ENCODE results near the gene C6orf89. TPM values are rescaled to one million over a fixed set of nuclear protein-coding genes. Genes with fewer than 3 reads are reported as not detected.

Gene C6orf89
- total RNA-seq, 1 experiment from 2014 or later: 32.9 TPM

- ChIA-PET POLR2A (no interaction called here), CTCF (interaction anchor here (1.2 kb wide), 1 partner anchor 211 kb away, joined by 3 read pairs; no protein-coding TSS in a partner anchor), RAD21 (ENCODE audit: low non-redundant PET in 1 of 2, low total read pairs in 2 of 2, uncharacterized antibody in 2 of 2, unreplicated experiment in 2 of 2) (no interaction called here)
- no peaks in the 10 kb centered on the region for H3K9me3 ChIP-seq (ENCODE audit: control insufficient read depth in 1 of 2, insufficient read depth in 1 of 2, low read depth in 1 of 2, low read length in 2 of 2)
- peaks cover 43% of the 10 kb centered on the region for H3K79me2 ChIP-seq (ENCODE audit: insufficient read depth, low read length)
- no peak overlapping the region for H2AFZ ChIP-seq (ENCODE audit: low read depth, low read length, poor library complexity, severe bottlenecking)
- intact Hi-C loops (cut with micrococcal nuclease): no loop called here
- no peak overlapping the region for H3K4me2 ChIP-seq (ENCODE audit: low read length)
- TF ChIP-seq EZH2 (IDR thresholded peaks at IDR 0.05) (no peak), ATF3 (IDR thresholded peaks at IDR 0.05) (no peak), REST (IDR thresholded peaks at IDR 0.05; ENCODE audit: low read depth) (no peak), EZH2phosphoT487 (IDR thresholded peaks at IDR 0.05; ENCODE audit: borderline replicate concordance) (no peak), POLR2AphosphoS5 (IDR thresholded peaks at IDR 0.05; ENCODE audit: low read depth, low read length) (no peak), TCF7L2 (IDR thresholded peaks at IDR 0.05; ENCODE audit: borderline replicate concordance, extremely low read depth, insufficient read depth, insufficient read length) (no peak), ZFX (IDR thresholded peaks at IDR 0.05) (no peak), FOSL1 (IDR thresholded peaks at IDR 0.05; ENCODE audit: low read depth) (no peak), CBX3 (IDR thresholded peaks at IDR 0.05; ENCODE audit: low read depth) (no peak), SRF (IDR thresholded peaks at IDR 0.05; ENCODE audit: low read depth) (no peak), RAD21 (IDR thresholded peaks at IDR 0.05; ENCODE audit: low read depth) (no peak), SIN3A (IDR thresholded peaks at IDR 0.05; ENCODE audit: low read depth) (no peak), EGR1 (IDR thresholded peaks at IDR 0.05; ENCODE audit: low read depth) (no peak), ZBTB33 (IDR thresholded peaks at IDR 0.05; ENCODE audit: extremely low read depth, insufficient replicate concordance, low read length) (no peak), CEBPB (IDR thresholded peaks at IDR 0.05; ENCODE audit: low read depth) (no peak), ELF1 (IDR thresholded peaks at IDR 0.05; ENCODE audit: borderline replicate concordance, low read depth) (no peak), CTCF (IDR thresholded peaks at IDR 0.05 in 2 of 3, conservative IDR thresholded peaks at IDR 0.05 in 1 of 3; ENCODE audit: borderline replicate concordance in 1 of 3, insufficient read depth in 1 of 3, low read depth in 2 of 3, low read length in 2 of 3) (no peak), ZNF274 (IDR thresholded peaks at IDR 0.05; ENCODE audit: low read depth, low read length) (no peak), SP1 (IDR thresholded peaks at IDR 0.05; ENCODE audit: low read depth) (no peak), POLR2A (IDR thresholded peaks at IDR 0.05; ENCODE audit: borderline replicate concordance, extremely low read depth, insufficient read depth, insufficient read length) (no peak)
- H3K36me3 ChIP-seq (ENCODE audit: control insufficient read depth in 1 of 2, insufficient read depth in 2 of 2, low read length in 2 of 2): peaks cover 52 to 81% of the 10 kb centered on the region in 2 experiments
- no peaks in the 10 kb centered on the region; a peak in 1 of 4 replicates for H3K4me1 ChIP-seq (ENCODE audit: control insufficient read depth in 1 of 2, insufficient read depth in 2 of 2, low read length in 2 of 2)
- no TSS peak for BruUV-seq (replicated peaks)
- H4K20me1 ChIP-seq (ENCODE audit: insufficient read depth): peaks cover 2% of the 10 kb centered on the region; the same call in 1 of the 2 replicates
- H3K9ac ChIP-seq (ENCODE audit: low read length): no peak overlapping the region
- H3K27ac ChIP-seq (ENCODE audit: low read depth, low read length): no peak overlapping the region
- H3K27me3 ChIP-seq (ENCODE audit: insufficient read depth, low read length): no peaks in the 10 kb centered on the region
- no peak overlapping the region for H3K4me3 ChIP-seq (replicated peaks in 1 of 2; ENCODE audit: low read depth in 1 of 2, low read length in 2 of 2)
- ATAC-seq: no peak
- no peak for DNase-seq (ENCODE audit: low read depth, low spot score)
- no peaks in the 10 kb centered on the region for H3K9me2 ChIP-seq (ENCODE audit: insufficient read depth)
Observed at GRCh38 chr6:36976931-36977330, 91.2 kb downstream of the C6orf89 start.

Data from HCT116 (cell line).